Measurements from ENCODE around the gene C10orf105.

The C10orf105 gene

GRCh38 chr10:71751515-71752224, 32.1 kb upstream of the C10orf105 start:
- DNase-seq (ENCODE audit: low spot score): no peak

- DNase-seq (ENCODE audit: low spot score): no peak
Observed at GRCh38 chr10:71750986-71751385, 31.4 kb upstream of the C10orf105 start.

GRCh38 chr10:71750124-71750841, 30.7 kb upstream of the C10orf105 start:
- no peak for DNase-seq (ENCODE audit: low spot score)

- DNase-seq (ENCODE audit: low spot score): no peak
Observed at GRCh38 chr10:71749396-71749795, 29.8 kb upstream of the C10orf105 start.

GRCh38 chr10:71748671-71749191, 29.2 kb upstream of the C10orf105 start:
- no peak for DNase-seq (ENCODE audit: low spot score)

GRCh38 chr10:71747551-71748523, 28.3 kb upstream of the C10orf105 start:
- no peak for DNase-seq (ENCODE audit: low spot score)

GRCh38 chr10:71747039-71747531, 27.5 kb upstream of the C10orf105 start:
- no peak for DNase-seq (ENCODE audit: low spot score)

- DNase-seq (ENCODE audit: low spot score): no peak
Observed at GRCh38 chr10:71746344-71747037, 26.9 kb upstream of the C10orf105 start.

- no peak for DNase-seq (ENCODE audit: low spot score)
Observed at GRCh38 chr10:71745664-71746250, 26.2 kb upstream of the C10orf105 start.

- DNase-seq (ENCODE audit: low spot score): no peak
Observed at GRCh38 chr10:71744897-71745663, 25.5 kb upstream of the C10orf105 start.

- DNase-seq (ENCODE audit: low spot score): no peak
Observed at GRCh38 chr10:71743866-71744265, 24.3 kb upstream of the C10orf105 start.

GRCh38 chr10:71743089-71743838, 23.7 kb upstream of the C10orf105 start:
- DNase-seq (ENCODE audit: low spot score): no peak

- no peak for DNase-seq (ENCODE audit: low spot score)
Observed at GRCh38 chr10:71742301-71743088, 22.9 kb upstream of the C10orf105 start.

GRCh38 chr10:71741671-71742070, 22.1 kb upstream of the C10orf105 start:
- DNase-seq (ENCODE audit: low spot score): no peak

GRCh38 chr10:71741029-71741428, 21.5 kb upstream of the C10orf105 start:
- DNase-seq (ENCODE audit: low spot score): no peak

- no peak for DNase-seq (ENCODE audit: low spot score)
Observed at GRCh38 chr10:71740069-71740653, 20.6 kb upstream of the C10orf105 start.

- DNase-seq (ENCODE audit: low spot score): no peak
Observed at GRCh38 chr10:71739358-71739900, 19.9 kb upstream of the C10orf105 start.

GRCh38 chr10:71737834-71738197, 18.2 kb upstream of the C10orf105 start:
- no peak for DNase-seq (ENCODE audit: low spot score)
